ENCODE data around the gene NT5DC3.

Gene NT5DC3

DNA sequence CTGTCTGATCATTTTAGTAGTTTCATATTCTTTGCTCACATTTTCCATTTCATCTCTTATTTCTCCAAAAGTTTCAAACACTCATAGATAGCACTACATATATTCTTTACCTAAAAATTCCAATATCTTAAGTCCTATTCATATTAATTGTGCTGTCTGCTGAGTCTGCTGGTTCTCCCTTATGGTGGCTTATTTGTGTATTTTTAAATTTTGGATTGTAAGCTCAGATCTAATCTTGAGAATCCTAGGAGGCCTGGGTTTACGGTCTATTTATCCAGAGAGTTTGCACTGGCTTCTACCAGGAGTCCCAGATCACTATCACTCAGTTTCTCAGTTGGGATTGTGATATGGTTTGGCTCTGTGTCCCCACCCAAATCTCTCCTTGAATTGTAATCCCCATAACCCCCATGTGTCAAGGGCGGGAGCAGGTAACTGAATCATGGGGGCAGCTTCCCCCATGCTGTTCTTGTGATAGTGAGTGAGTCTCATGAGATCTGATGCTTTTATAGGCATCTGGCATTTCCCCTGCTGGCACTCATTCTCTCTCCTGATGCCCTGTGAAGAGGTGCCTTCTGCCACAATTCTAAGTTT lies 10.2 kb downstream of the NT5DC3 start:
- Histone ChIP-seq H3K36me3 (ENCODE audit: control insufficient read depth, insufficient read depth, low read length) (no peaks in the 10 kb centered on the region), H3K27ac (ENCODE audit: low read depth, low read length) (no peak overlapping the region), H3K4me3 (ENCODE audit: low read depth, low read length) (no peak overlapping the region), H3K4me1 (ENCODE audit: control insufficient read depth, insufficient read depth, low read length) (no peaks in the 10 kb centered on the region; the same call in 1 of the 2 replicates), H3K27me3 (ENCODE audit: control insufficient read depth, insufficient read depth, low read length) (no peaks in the 10 kb centered on the region), H3K9me3 (ENCODE audit: control insufficient read depth, insufficient read depth, low read depth, low read length) (peaks cover 8% of the 10 kb centered on the region; the same call in 1 of the 2 replicates), H3K9ac (ENCODE audit: low read length) (no peak overlapping the region)

DNA sequence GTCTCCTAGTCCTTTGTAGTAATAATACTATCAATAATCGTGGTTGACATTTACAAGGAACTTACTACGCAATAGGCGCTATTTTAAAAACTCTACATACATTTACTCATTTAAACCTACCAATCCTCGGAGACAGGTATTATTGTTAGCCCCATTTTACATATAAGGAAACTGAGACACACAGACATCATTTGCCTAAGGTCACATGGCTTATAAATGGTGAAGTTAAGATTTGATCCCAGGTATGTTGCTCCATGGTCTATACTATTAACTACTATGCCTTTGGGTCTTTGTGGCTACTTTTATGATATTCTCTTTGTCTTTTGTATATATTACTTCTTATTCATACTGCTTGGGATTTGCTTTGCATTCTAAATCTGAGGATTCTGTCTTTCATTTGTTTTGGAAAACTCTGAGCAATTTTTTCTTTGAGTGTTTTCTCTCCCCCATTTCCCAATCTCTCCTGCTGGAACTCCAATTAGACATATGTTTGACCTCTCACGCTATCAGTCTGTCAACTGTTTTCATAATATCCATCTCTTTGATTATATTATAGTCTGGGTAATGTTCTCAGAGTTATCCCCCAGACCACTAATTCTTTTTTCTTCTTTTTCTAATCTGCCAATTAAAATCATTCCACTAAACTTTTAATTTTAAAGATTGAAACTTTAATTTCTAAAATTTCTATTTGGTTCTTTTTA lies 10.9 kb downstream of the NT5DC3 start:
- Histone ChIP-seq H3K4me3 (ENCODE audit: low read depth, low read length) (no peak overlapping the region), H3K36me3 (ENCODE audit: control insufficient read depth, insufficient read depth, low read length) (no peaks in the 10 kb centered on the region), H3K9ac (ENCODE audit: low read length) (no peak overlapping the region), H3K27ac (ENCODE audit: low read depth, low read length) (no peak overlapping the region), H3K27me3 (ENCODE audit: control insufficient read depth, insufficient read depth, low read length) (no peaks in the 10 kb centered on the region), H3K4me1 (ENCODE audit: control insufficient read depth, insufficient read depth, low read length) (no peaks in the 10 kb centered on the region; the same call in 1 of the 2 replicates), H3K9me3 (ENCODE audit: control insufficient read depth, insufficient read depth, low read depth, low read length) (peaks cover 8% of the 10 kb centered on the region; the same call in 1 of the 2 replicates)

DNA sequence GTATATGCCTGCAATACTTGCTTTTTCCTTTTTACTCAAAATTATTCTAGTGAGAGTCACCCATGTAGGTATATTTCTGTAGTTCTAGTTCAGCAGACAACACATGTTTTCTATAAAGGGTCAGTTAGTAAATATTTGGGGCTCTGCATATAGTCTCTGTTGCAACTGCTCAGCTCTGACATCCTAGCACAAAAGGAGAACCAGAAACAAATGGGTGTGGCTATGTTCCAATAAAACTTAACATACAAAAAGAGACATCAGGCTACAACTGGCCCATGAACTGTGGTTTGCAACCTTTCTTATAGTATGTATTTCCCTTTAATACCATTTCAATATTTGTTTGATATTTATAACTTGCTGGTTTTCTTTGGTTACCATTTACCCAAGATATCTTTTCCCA lies 11.9 kb downstream of the NT5DC3 start:
- Histone ChIP-seq H3K36me3 (ENCODE audit: control insufficient read depth, insufficient read depth, low read length) (no peaks in the 10 kb centered on the region), H3K4me3 (ENCODE audit: low read depth, low read length) (no peak overlapping the region), H3K4me1 (ENCODE audit: control insufficient read depth, insufficient read depth, low read length) (peaks cover 3% of the 10 kb centered on the region), H3K27me3 (ENCODE audit: control insufficient read depth, insufficient read depth, low read length) (no peaks in the 10 kb centered on the region), H3K9ac (ENCODE audit: low read length) (no peak overlapping the region), H3K9me3 (ENCODE audit: control insufficient read depth, insufficient read depth, low read depth, low read length) (peaks cover 8% of the 10 kb centered on the region; the same call in 1 of the 2 replicates), H3K27ac (ENCODE audit: low read depth, low read length) (no peak overlapping the region)

DNA sequence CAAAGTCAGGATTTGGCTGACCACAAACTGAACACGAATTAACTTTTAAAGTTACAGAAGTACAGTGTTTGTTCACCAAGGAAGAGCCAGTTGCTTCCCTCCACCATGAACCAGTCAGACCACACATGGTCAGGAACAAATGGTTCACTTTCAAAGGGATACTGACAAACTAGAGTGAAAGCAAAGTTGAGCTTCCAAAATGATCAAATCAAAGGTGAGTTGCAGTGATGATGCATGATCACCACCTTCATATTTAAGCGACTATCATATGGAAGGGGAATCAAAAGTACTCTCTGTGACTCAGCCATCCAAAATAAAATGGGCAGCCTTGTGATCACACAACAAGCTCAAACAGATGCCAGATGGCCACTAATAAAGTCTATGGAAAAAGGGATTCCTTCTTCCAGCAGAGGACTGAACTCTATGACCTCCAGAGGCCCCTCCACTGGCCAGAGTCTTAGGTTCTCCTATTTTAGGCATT lies 13.1 kb downstream of the NT5DC3 start:
- no peak overlapping the region for H3K4me3 ChIP-seq (ENCODE audit: low read depth, low read length)
- H3K36me3 ChIP-seq (ENCODE audit: control insufficient read depth, insufficient read depth, low read length) = no peaks in the 10 kb centered on the region
- H3K9ac ChIP-seq (ENCODE audit: low read length) = no peak overlapping the region
- no peaks in the 10 kb centered on the region for H3K27me3 ChIP-seq (ENCODE audit: control insufficient read depth, insufficient read depth, low read length)
- peaks cover 3% of the 10 kb centered on the region; the same call in 1 of the 2 replicates for H3K4me1 ChIP-seq (ENCODE audit: control insufficient read depth, insufficient read depth, low read length)
- H3K9me3 ChIP-seq (ENCODE audit: control insufficient read depth, insufficient read depth, low read depth, low read length) = peaks cover 8% of the 10 kb centered on the region; the same call in 1 of the 2 replicates
- H3K27ac ChIP-seq (ENCODE audit: low read depth, low read length) = no peak overlapping the region

DNA sequence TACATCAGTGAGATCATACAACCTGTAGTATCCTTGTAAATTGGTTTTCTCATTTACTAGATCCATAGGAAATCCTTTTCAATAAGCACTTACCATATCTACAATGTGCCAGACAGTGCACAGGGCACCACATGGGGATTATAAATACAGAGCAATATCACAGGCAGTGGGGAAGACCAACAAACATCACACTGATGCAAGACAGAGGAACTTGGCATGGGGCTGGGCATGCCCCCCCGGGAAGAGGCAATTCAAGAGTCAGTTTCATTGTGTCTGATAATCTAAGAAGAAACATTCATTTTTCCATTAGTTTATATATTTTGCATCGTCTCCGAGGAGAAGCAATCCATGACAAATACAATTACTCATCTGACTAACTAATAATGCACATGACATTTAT lies 16.2 kb downstream of the NT5DC3 start:
- Histone ChIP-seq H3K27ac (ENCODE audit: low read depth, low read length) (no peak overlapping the region), H3K9ac (ENCODE audit: low read length) (no peak overlapping the region), H3K36me3 (ENCODE audit: control insufficient read depth, insufficient read depth, low read length) (peaks cover 4% of the 10 kb centered on the region; the same call in 1 of the 2 replicates), H3K9me3 (ENCODE audit: control insufficient read depth, insufficient read depth, low read depth, low read length) (peaks cover 7% of the 10 kb centered on the region), H3K27me3 (ENCODE audit: control insufficient read depth, insufficient read depth, low read length) (no peaks in the 10 kb centered on the region), H3K4me3 (ENCODE audit: low read depth, low read length) (no peak overlapping the region), H3K4me1 (ENCODE audit: control insufficient read depth, insufficient read depth, low read length) (peaks cover 3% of the 10 kb centered on the region; the same call in 1 of the 2 replicates)

DNA sequence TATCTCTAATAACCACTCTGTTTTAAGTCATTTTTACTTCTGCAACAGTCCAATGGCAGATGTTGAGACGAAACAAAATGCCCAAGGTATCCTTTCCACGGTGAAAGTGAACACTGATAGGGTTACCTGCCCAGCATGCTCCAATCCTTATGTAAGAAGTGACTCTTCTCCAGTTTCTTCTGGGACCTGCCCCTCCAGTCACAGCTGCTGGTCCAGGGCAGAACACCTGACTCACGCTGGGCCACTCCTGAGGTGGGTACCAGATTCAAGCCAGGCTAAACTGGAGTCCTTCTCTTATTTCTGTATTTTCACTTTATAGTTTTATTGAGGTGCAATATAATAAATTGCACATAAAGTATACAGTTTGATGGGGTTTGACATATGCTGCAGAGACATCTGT lies 16.7 kb downstream of the NT5DC3 start:
- Histone ChIP-seq H3K4me3 (ENCODE audit: low read depth, low read length) (no peak overlapping the region), H3K9me3 (ENCODE audit: control insufficient read depth, insufficient read depth, low read depth, low read length) (peaks cover 7% of the 10 kb centered on the region), H3K9ac (ENCODE audit: low read length) (no peak overlapping the region), H3K4me1 (ENCODE audit: control insufficient read depth, insufficient read depth, low read length) (peaks cover 3% of the 10 kb centered on the region; the same call in 1 of the 2 replicates), H3K27ac (ENCODE audit: low read depth, low read length) (no peak overlapping the region), H3K36me3 (ENCODE audit: control insufficient read depth, insufficient read depth, low read length) (peaks cover 4% of the 10 kb centered on the region; the same call in 1 of the 2 replicates), H3K27me3 (ENCODE audit: control insufficient read depth, insufficient read depth, low read length) (no peaks in the 10 kb centered on the region)

DNA sequence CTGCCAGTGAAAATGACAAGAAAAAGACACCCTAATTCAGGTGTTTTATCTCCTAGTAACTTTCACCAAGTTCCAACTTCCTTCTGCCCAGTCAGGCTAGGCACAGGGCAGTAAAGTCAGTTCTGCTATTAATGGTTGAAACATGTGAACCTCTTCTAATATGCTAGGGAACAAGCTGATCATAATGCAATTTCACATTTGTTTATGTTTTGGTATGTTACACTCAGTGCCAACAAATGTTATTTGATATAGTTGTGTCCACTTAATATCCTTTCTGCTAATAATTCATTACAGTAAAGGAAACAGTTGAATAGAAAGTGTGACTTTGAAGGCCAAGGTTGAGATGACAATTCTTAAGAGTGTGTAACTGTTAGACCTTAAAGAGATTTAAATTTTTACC lies 17.2 kb downstream of the NT5DC3 start:
- H3K27ac ChIP-seq (ENCODE audit: low read depth, low read length) = no peak overlapping the region
- no peak overlapping the region for H3K9ac ChIP-seq (ENCODE audit: low read length)
- peaks cover 4% of the 10 kb centered on the region; the same call in 1 of the 2 replicates for H3K36me3 ChIP-seq (ENCODE audit: control insufficient read depth, insufficient read depth, low read length)
- H3K4me1 ChIP-seq (ENCODE audit: control insufficient read depth, insufficient read depth, low read length) = peaks cover 3% of the 10 kb centered on the region; the same call in 1 of the 2 replicates
- H3K4me3 ChIP-seq (ENCODE audit: low read depth, low read length) = no peak overlapping the region
- H3K27me3 ChIP-seq (ENCODE audit: control insufficient read depth, insufficient read depth, low read length) = no peaks in the 10 kb centered on the region
- peaks cover 7% of the 10 kb centered on the region for H3K9me3 ChIP-seq (ENCODE audit: control insufficient read depth, insufficient read depth, low read depth, low read length)

DNA sequence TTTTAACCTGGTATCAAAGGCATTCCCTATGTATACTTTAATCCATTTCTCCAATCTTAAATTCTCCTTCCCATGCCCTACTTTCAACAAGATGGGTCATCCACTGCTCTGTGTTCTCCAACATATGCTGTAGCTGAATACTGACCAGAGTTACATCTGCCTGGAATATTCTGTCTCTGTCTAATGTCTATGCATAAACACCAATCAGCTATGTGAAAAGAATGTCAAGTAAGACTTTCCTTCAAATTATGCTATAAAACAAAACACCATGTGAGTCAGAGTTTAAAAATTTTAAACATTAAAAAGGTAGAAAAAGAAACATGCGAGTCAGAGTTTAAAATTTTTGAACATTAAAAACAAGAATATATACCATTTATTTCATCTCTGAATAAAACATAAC lies 19.3 kb downstream of the NT5DC3 start:
- H3K9me3 ChIP-seq (ENCODE audit: control insufficient read depth, insufficient read depth, low read depth, low read length) = peaks cover 7% of the 10 kb centered on the region
- no peak overlapping the region for H3K27ac ChIP-seq (ENCODE audit: low read depth, low read length)
- H3K36me3 ChIP-seq (ENCODE audit: control insufficient read depth, insufficient read depth, low read length) = peaks cover 4% of the 10 kb centered on the region; the same call in 1 of the 2 replicates
- H3K4me1 ChIP-seq (ENCODE audit: control insufficient read depth, insufficient read depth, low read length) = peaks cover 3% of the 10 kb centered on the region; the same call in 1 of the 2 replicates
- H3K27me3 ChIP-seq (ENCODE audit: control insufficient read depth, insufficient read depth, low read length) = no peaks in the 10 kb centered on the region
- H3K9ac ChIP-seq (ENCODE audit: low read length) = no peak overlapping the region
- no peak overlapping the region for H3K4me3 ChIP-seq (ENCODE audit: low read depth, low read length)

DNA sequence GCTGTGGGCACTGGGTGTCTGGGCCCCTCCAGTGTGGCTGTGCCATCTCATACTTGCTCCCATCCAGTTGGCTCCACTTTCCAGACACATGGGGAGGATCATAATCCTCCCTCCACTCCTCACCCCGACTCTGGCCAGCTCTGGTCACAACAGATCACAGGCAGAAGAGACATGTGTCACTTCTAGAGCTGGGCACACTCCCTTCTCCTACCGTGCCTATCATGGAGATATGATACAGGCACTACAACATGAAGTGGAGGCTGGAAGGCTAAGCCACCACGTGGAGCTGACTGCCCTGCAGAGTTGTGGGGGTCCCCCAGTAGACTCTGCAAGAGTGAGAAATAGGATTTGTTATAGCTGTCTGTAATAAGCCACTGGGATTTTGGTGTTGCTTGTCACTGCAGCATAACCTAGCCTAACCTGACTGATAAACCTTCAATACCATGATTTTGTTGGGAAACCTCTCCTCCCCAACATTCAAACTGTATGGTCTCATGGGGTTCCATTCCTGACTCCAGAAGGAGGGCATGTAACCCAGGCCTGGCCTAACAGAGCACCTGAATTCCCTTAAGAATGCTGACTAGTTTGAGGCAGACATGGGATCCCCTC lies 20.0 kb downstream of the NT5DC3 start:
- Histone ChIP-seq H3K36me3 (ENCODE audit: control insufficient read depth, insufficient read depth, low read length) (peaks cover 4% of the 10 kb centered on the region; the same call in 1 of the 2 replicates), H3K9ac (ENCODE audit: low read length) (no peak overlapping the region), H3K4me1 (ENCODE audit: control insufficient read depth, insufficient read depth, low read length) (peaks cover 3% of the 10 kb centered on the region; the same call in 1 of the 2 replicates), H3K27ac (ENCODE audit: low read depth, low read length) (no peak overlapping the region), H3K4me3 (ENCODE audit: low read depth, low read length) (no peak overlapping the region), H3K9me3 (ENCODE audit: control insufficient read depth, insufficient read depth, low read depth, low read length) (peaks cover 7% of the 10 kb centered on the region), H3K27me3 (ENCODE audit: control insufficient read depth, insufficient read depth, low read length) (no peaks in the 10 kb centered on the region)

DNA sequence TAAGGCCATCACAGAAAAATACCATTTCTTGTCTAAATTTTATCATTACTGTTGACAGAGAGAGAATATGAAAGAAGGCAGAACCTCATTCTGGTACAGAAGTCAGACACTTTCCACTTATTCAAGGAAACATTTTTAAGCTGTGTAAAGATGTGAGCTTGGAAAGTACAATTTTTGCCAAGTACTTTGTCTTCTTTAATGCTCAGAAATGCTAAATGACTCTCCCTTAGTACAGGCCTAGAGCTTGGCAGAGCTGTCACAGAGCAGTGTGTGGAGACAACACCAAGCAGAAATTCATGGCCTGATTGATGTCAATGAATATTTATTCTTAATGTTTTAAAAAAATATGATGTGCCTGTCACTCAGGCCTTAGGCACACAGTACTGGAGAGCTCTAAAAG lies 20.7 kb downstream of the NT5DC3 start:
- Histone ChIP-seq H3K9me3 (ENCODE audit: control insufficient read depth, insufficient read depth, low read depth, low read length) (peaks cover 7% of the 10 kb centered on the region), H3K27ac (ENCODE audit: low read depth, low read length) (no peak overlapping the region), H3K27me3 (ENCODE audit: control insufficient read depth, insufficient read depth, low read length) (no peaks in the 10 kb centered on the region), H3K4me3 (ENCODE audit: low read depth, low read length) (no peak overlapping the region), H3K4me1 (ENCODE audit: control insufficient read depth, insufficient read depth, low read length) (peaks cover 3% of the 10 kb centered on the region; the same call in 1 of the 2 replicates), H3K9ac (ENCODE audit: low read length) (no peak overlapping the region), H3K36me3 (ENCODE audit: control insufficient read depth, insufficient read depth, low read length) (peaks cover 4% of the 10 kb centered on the region; the same call in 1 of the 2 replicates)

DNA sequence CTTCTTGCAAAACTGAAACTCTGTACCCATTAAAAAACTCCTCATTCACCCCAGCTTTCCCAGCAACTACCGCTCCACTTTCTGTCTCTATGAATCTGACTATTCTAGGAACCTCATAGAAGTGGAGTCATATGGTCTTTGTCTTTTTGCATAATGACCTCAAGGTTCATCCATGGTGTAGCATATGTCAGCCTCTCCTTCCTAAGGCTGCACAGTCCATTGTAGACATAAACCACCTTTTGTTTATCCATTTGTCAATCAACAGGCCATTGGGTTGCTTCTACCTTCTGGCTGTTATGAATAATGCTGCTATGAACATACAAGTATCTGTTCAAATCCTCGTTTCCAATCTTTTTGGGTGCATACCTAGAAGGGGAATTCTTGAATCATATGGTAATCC lies 21.1 kb downstream of the NT5DC3 start:
- Histone ChIP-seq H3K4me3 (ENCODE audit: low read depth, low read length) (no peak overlapping the region), H3K27me3 (ENCODE audit: control insufficient read depth, insufficient read depth, low read length) (no peaks in the 10 kb centered on the region), H3K9me3 (ENCODE audit: control insufficient read depth, insufficient read depth, low read depth, low read length) (peaks cover 7% of the 10 kb centered on the region), H3K27ac (ENCODE audit: low read depth, low read length) (no peak overlapping the region), H3K36me3 (ENCODE audit: control insufficient read depth, insufficient read depth, low read length) (peaks cover 4% of the 10 kb centered on the region; the same call in 1 of the 2 replicates), H3K9ac (ENCODE audit: low read length) (no peak overlapping the region), H3K4me1 (ENCODE audit: control insufficient read depth, insufficient read depth, low read length) (peaks cover 2% of the 10 kb centered on the region; the same call in 1 of the 2 replicates)

Data from HUES6 (cell line).